K562 (cell line): ENCODE measurements around the gene ERLIN1. TPM values are rescaled to one million over a fixed set of nuclear protein-coding genes. Genes with fewer than 3 reads are reported as not detected.

Source experiments
- AFF1 ChIP-seq, 2 experiments: fragments of 450-650 bp; IDR thresholded peaks; 2 replicates each; pipeline ENCODE4 v1.6.1; 2018; ENCODE audit warnings: mild to moderate bottlenecking in 2 of 2, low read depth in 1 of 2; ENCODE audit not compliant: partially characterized antibody in 2 of 2
- BRD4 ChIP-seq: fragments of 200-600 bp; sonication (generic); IDR thresholded peaks from 2 replicates; pipeline ENCODE4 v1.6.1; 2017; ENCODE audit warnings: inconsistent platforms
- ETV5 ChIP-seq: sonication (generic); formaldehyde crosslinking; IDR thresholded peaks from 2 replicates; pipeline ENCODE4 v1.4.0; 2020; ENCODE audit warnings: low read depth, mild to moderate bottlenecking, missing genetic modification reagents
- HNRNPLL ChIP-seq: fragments of 200-400 bp; formaldehyde crosslinking; IDR thresholded peaks from 2 replicates; pipeline ENCODE4 v1.6.1; 2017; ENCODE audit warnings: low read length, low read depth, mild to moderate bottlenecking; ENCODE audit not compliant: poor library complexity, severe bottlenecking
- MAZ ChIP-seq, 2 experiments: fragments of 450-650 bp in 1 of 2; sonication (generic) in 1 of 2; formaldehyde crosslinking; IDR thresholded peaks in 1 of 2; conservative IDR thresholded peaks in 1 of 2; 2 replicates each; pipeline versions ENCODE4 v1.4.0 to v1.5.0; 2020; ENCODE audit warnings: mild to moderate bottlenecking in 1 of 2, missing genetic modification reagents in 1 of 2
- MBD1 ChIP-seq: fragments of 250-450 bp; sonication (Bioruptor Pico); IDR thresholded peaks from 2 replicates; pipeline ENCODE4 v1.8.0; 2022; ENCODE audit warnings: inconsistent platforms
- MTA3 ChIP-seq: fragments of 450-650 bp; formaldehyde crosslinking; IDR thresholded peaks from 2 replicates; pipeline ENCODE4 v1.6.1; 2017; ENCODE audit warnings: mild to moderate bottlenecking, borderline replicate concordance
- MYNN ChIP-seq, 2 experiments: sonication (generic); formaldehyde crosslinking in 1 of 2; IDR thresholded peaks; 2 replicates each; pipeline versions ENCODE4 v1.5.0 to v1.6.1; 2016 to 2020; ENCODE audit warnings: antibody characterized with exemption in 1 of 2, missing genetic modification reagents in 1 of 2
- NCOA1 ChIP-seq: fragments of 450-650 bp; IDR thresholded peaks from 2 replicates; pipeline ENCODE4 v1.6.1; 2016; ENCODE audit warnings: low read depth
- SIN3A ChIP-seq, 2 experiments: fragments of 150-350 bp in 1 of 2; IDR thresholded peaks; 2 replicates each; pipeline ENCODE4 v1.6.1; 2011 to 2016; ENCODE audit warnings: borderline replicate concordance in 2 of 2, low read depth in 2 of 2, low read length in 2 of 2, mild to moderate bottlenecking in 2 of 2, moderate library complexity in 2 of 2; ENCODE audit not compliant: control insufficient read depth in 1 of 2
- SUPT5H ChIP-seq: fragments of 450-650 bp; IDR thresholded peaks from 2 replicates; pipeline ENCODE4 v1.6.1; 2016
- ZBTB11 ChIP-seq, 3 experiments: fragments of 200-800 bp in 1 of 3; fragments of 250-450 bp in 1 of 3; fragments of 450-650 bp in 1 of 3; sonication (Bioruptor Pico) in 1 of 3; sonication (Bioruptor generic) in 1 of 3; formaldehyde crosslinking in 1 of 3; IDR thresholded peaks; 2 replicates each; pipeline versions ENCODE4 v1.6.1 to v1.8.0; 2016 to 2022; ENCODE audit warnings: mild to moderate bottlenecking in 2 of 3, missing genetic modification characterization in 2 of 3, missing compliant biosample characterization in 1 of 3, moderate library complexity in 1 of 3
- ZNF239 ChIP-seq: fragments of 250-450 bp; sonication (Bioruptor Pico); IDR thresholded peaks from 2 replicates; pipeline ENCODE4 v1.4.0; 2020; ENCODE audit warnings: mild to moderate bottlenecking
- ZNF766 ChIP-seq: fragments of 200-800 bp; sonication (Bioruptor generic); conservative IDR thresholded peaks from 2 replicates; pipeline ENCODE4 v1.6.1; 2016; ENCODE audit warnings: missing genetic modification characterization, missing compliant biosample characterization
- polyA plus RNA-seq, 8 experiments: library from polyadenylated mRNA; depleted of rRNA in 4 of 8; stranded (reverse) in 5 of 8; unstranded in 3 of 8; fragments of >200 nt; fragmentation: Nextera tagmentation in 2 of 8; fragmentation: Illumina TruSeq in 1 of 8; extraction: Ambion mirVana in 2 of 8; extraction: Trizol in 1 of 8; gene quantifications; 2 replicates each; pipeline versions ENCODE4 v1.2.1 to v1.2.3, GENCODE V29; 2011 to 2014; ENCODE audit warnings: inconsistent platforms in 1 of 8, missing spikeins in 1 of 8
- total RNA-seq, 7 experiments: library from RNA; depleted of rRNA in 6 of 7; stranded (reverse); fragments of >200 nt in 6 of 7; fragmentation: Illumina TruSeq in 2 of 7; extraction: Trizol in 2 of 7; gene quantifications; 2 replicates each; pipeline versions ENCODE4 v1.2.1 to v1.2.3, GENCODE V29; 2011 to 2021; ENCODE audit warnings: low replicate concordance in 1 of 7

Gene ERLIN1
- total and polyA plus RNA-seq, 9 of the 15 experiments (the other 6 are each of a cell fraction or from before 2014, with no cell fraction given), result 9.8 to 26.8 (median 15.5) TPM

- TF ChIP-seq ZBTB11 (CRISPR knock-in tag; IDR thresholded peaks at IDR 0.05) (peak in 1 of 3 experiments; percentile 76; a peak in 2 of 6 replicates), ETV5 (0 out of 2 replicates have a peak, but pooled peaks have one; percentile 15), AFF1 (IDR thresholded peaks at IDR 0.05; ENCODE audit: low read depth in 1 of 2, partially characterized antibody in 2 of 2) (peak in 1 of 2 experiments; percentile 25), HNRNPLL (peak; percentile 67), ZNF239 (CRISPR knock-in tag) (no peak), ZNF766 (peak; percentile 39; the same call in 1 of the 2 replicates), SIN3A (IDR thresholded peaks at IDR 0.05; ENCODE audit: borderline replicate concordance in 2 of 2, control insufficient read depth in 1 of 2, low read depth in 2 of 2, low read length in 2 of 2) (peak; percentile 7 to 42; a peak in 2 of 4 replicates), NCOA1 (peak; percentile 33; the same call in 1 of the 2 replicates), SUPT5H (0 out of 2 replicates have a peak, but pooled peaks have one; percentile 73), BRD4 (no peak), MTA3 (peak; percentile 15; the same call in 1 of the 2 replicates), MAZ (CRISPR knock-in tag; conservative IDR thresholded peaks at IDR 0.05 in 1 of 2, IDR thresholded peaks at IDR 0.05 in 1 of 2) (peak in 1 of 2 experiments; percentile 4; a peak in 1 of 4 replicates), MBD1 (CRISPR knock-in tag) (no peak), MYNN (IDR thresholded peaks at IDR 0.05) (0 out of 2 replicates have a peak, but pooled peaks have one; percentile 33), MYNN (CRISPR knock-in tag; IDR thresholded peaks at IDR 0.05) (no peak)
These were observed 704 bp upstream of the ERLIN1 start (continued) for GRCh38 chr10:100186253-100187212.
